ENCODE data around the gene NGB. TPM values are rescaled to one million over a fixed set of nuclear protein-coding genes. Genes with fewer than 3 reads are reported as not detected.

Gene NGB
- total RNA-seq, 4 donors from 2014 or later, result not detected

GRCh38 chr14:77222546-77223225 lies 48.3 kb downstream of the NGB start:
- no peak for TF ChIP-seq CTCF (IDR thresholded peaks at IDR 0.05; ENCODE audit: low read depth)

- TF ChIP-seq CTCF (IDR thresholded peaks at IDR 0.05; ENCODE audit: low read depth), result no peak
Measured at GRCh38 chr14:77221241-77221871, 49.6 kb downstream of the NGB start.

- no peak for TF ChIP-seq CTCF (IDR thresholded peaks at IDR 0.05; ENCODE audit: low read depth)
Measured at GRCh38 chr14:77220246-77221017, 50.6 kb downstream of the NGB start.

- TF ChIP-seq CTCF (IDR thresholded peaks at IDR 0.05; ENCODE audit: low read depth), result no peak
Measured at GRCh38 chr14:77219591-77219990, 51.4 kb downstream of the NGB start.

- no peak for TF ChIP-seq CTCF (IDR thresholded peaks at IDR 0.05; ENCODE audit: low read depth)
Measured at GRCh38 chr14:77217551-77217950, 53.5 kb downstream of the NGB start.

Small RNA genes within 50 kb of the gene (small RNA-seq; reads per million reads assigned to genes)
- gene MIR1260A, result not detected

Other genes with a start within 250 kb of the NGB start
- gene IRF2BPL, start 242.5 kb downstream of the NGB start, total RNA-seq, result 10 to 100 TPM; 14.0 to 76.7 (median 26.1) TPM
- gene CIPC, start 172.9 kb downstream of the NGB start, total RNA-seq, result 10 to 100 TPM; 48.6 to 63.3 (median 54.6) TPM
- not detected for gene ZDHHC22, start 129.4 kb downstream of the NGB start, total RNA-seq
- under 1 TPM in 1 of 4 donors, not detected in 3; 0.17 TPM for gene TMEM63C, start 89.4 kb downstream of the NGB start, total RNA-seq
- 10 to 100 TPM in 3 of 4 donors, 1 to 10 TPM in 1; 6.2 to 33.0 (median 13.9) TPM for gene POMT2, start 49.7 kb upstream of the NGB start, total RNA-seq
- gene GSTZ1, start 49.8 kb upstream of the NGB start, total RNA-seq, result 10 to 100 TPM in 3 of 4 donors, 1 to 10 TPM in 1; 6.5 to 52.4 (median 24.3) TPM
- gene TMED8, start 105.9 kb upstream of the NGB start, total RNA-seq, result 10 to 100 TPM in 2 of 4 donors, 1 to 10 TPM in 2; 9.2 to 14.3 (median 11.6) TPM
- gene SAMD15, start 106.2 kb upstream of the NGB start, total RNA-seq, result 1 to 10 TPM in 1 of 4 donors, under 1 TPM in 2, not detected in 1; 0.51 to 1.7 (median 0.88) TPM
- under 1 TPM in 2 of 4 donors, not detected in 2; 0.22 to 0.51 TPM for gene NOXRED1, start 152.3 kb upstream of the NGB start, total RNA-seq
- 10 to 100 TPM; 18.1 to 27.1 (median 24.3) TPM for gene VIPAS39, start 186.4 kb upstream of the NGB start, total RNA-seq
- 100 to 1,000 TPM in 1 of 4 donors, 10 to 100 TPM in 3; 78.7 to 114 (median 84.9) TPM for gene AHSA1, start 186.9 kb upstream of the NGB start, total RNA-seq
- gene ISM2, start 227.6 kb upstream of the NGB start, total RNA-seq, result under 1 TPM in 1 of 4 donors, not detected in 3; 0.16 TPM

Data from subcutaneous adipose tissue (tissue), 4 donors.